ENCODE results near the gene TANGO2.

TANGO2 gene

DNA sequence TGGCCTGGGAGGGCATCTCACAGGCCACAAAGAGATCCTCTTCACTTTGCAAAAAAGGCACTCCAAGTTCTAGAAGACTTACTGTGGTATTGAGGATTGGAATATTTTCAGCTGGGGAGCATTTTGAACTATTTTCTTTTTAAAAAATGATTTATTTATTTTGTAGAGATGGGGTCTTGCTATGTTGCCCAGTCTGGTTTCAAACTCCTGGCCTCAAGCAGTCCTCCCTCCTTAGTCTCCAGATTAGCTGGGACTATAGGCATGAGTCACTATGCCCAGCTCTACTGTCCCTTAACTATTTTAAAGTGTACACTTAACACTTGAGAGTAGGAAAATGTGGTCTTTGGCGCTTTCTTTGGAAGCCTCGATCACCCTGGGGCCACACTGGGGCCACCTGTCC lies 34.2 kb downstream of the TANGO2 start:
- H3K27me3 ChIP-seq (ENCODE audit: insufficient read depth, low read length, poor library complexity) = no peaks in the 10 kb centered on the region
- peaks cover 14% of the 10 kb centered on the region for H4K20me1 ChIP-seq (ENCODE audit: insufficient read depth, low read length)
- H3K79me2 ChIP-seq (ENCODE audit: insufficient read depth, low read length) = no peaks in the 10 kb centered on the region
- H3K9ac ChIP-seq (ENCODE audit: low read depth, low read length) = no peak overlapping the region
- ATAC-seq (ENCODE audit: insufficient read depth, low read depth) = no peak
- no peak overlapping the region for H2AFZ ChIP-seq (ENCODE audit: low read depth, low read length)
- TF ChIP-seq EZH2 (IDR thresholded peaks at IDR 0.05; ENCODE audit: borderline replicate concordance, low read depth, low read length, severe bottlenecking) = no peak
- no peak for TF ChIP-seq CTCF (IDR thresholded peaks at IDR 0.05; ENCODE audit: borderline replicate concordance, extremely low read depth, low read length, poor library complexity, severe bottlenecking)
- H3K9me3 ChIP-seq (ENCODE audit: insufficient read depth, low read length, severe bottlenecking) = no peaks in the 10 kb centered on the region
- H3K4me3 ChIP-seq (ENCODE audit: low read depth in 1 of 2, low read length in 2 of 2) = no peak overlapping the region
- no peak for DNase-seq
- peaks cover 53% of the 10 kb centered on the region for H3K36me3 ChIP-seq (ENCODE audit: insufficient read depth, low read length)
- H3K4me1 ChIP-seq (ENCODE audit: insufficient read depth, low read length) = no peaks in the 10 kb centered on the region
- no peak overlapping the region for H3K27ac ChIP-seq (ENCODE audit: low read length)
- H3K4me2 ChIP-seq (ENCODE audit: insufficient read depth, low read length) = no peak overlapping the region

DNA sequence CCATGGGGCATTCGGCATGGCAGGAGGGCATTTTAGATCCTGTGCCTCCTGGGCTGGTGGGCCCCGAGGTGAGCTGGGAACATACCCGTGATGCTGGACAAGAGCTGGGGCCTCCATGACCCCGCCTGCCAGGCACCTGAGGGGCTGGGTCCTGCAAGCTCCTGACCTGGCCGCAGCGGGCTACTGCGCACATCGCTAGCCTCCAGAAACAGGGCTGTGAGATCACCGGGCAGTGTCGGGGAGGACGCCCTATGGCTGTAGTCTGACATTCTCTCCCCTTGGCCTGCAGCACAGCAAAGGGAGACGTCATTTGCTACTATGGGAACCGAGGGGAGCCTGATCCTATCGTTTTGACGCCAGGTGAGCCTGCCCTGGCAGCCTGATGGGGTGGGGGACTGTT lies 34.7 kb downstream of the TANGO2 start:
- H2AFZ ChIP-seq (ENCODE audit: low read depth, low read length) = no peak overlapping the region
- H3K27ac ChIP-seq (ENCODE audit: low read length) = no peak overlapping the region
- no peaks in the 10 kb centered on the region for H3K4me1 ChIP-seq (ENCODE audit: insufficient read depth, low read length)
- no peak overlapping the region for H3K4me2 ChIP-seq (ENCODE audit: insufficient read depth, low read length)
- H3K27me3 ChIP-seq (ENCODE audit: insufficient read depth, low read length, poor library complexity) = no peaks in the 10 kb centered on the region
- TF ChIP-seq EZH2 (IDR thresholded peaks at IDR 0.05; ENCODE audit: borderline replicate concordance, low read depth, low read length, severe bottlenecking) = no peak
- TF ChIP-seq CTCF (IDR thresholded peaks at IDR 0.05; ENCODE audit: borderline replicate concordance, extremely low read depth, low read length, poor library complexity, severe bottlenecking) = no peak
- peaks cover 14% of the 10 kb centered on the region for H4K20me1 ChIP-seq (ENCODE audit: insufficient read depth, low read length)
- no peak for ATAC-seq (ENCODE audit: insufficient read depth, low read depth)
- no peak overlapping the region for H3K4me3 ChIP-seq (ENCODE audit: low read depth in 1 of 2, low read length in 2 of 2)
- no peaks in the 10 kb centered on the region for H3K9me3 ChIP-seq (ENCODE audit: insufficient read depth, low read length, severe bottlenecking)
- DNase-seq = no peak
- H3K9ac ChIP-seq (ENCODE audit: low read depth, low read length) = no peak overlapping the region
- no peaks in the 10 kb centered on the region for H3K79me2 ChIP-seq (ENCODE audit: insufficient read depth, low read length)
- H3K36me3 ChIP-seq (ENCODE audit: insufficient read depth, low read length) = peaks cover 53% of the 10 kb centered on the region

DNA sequence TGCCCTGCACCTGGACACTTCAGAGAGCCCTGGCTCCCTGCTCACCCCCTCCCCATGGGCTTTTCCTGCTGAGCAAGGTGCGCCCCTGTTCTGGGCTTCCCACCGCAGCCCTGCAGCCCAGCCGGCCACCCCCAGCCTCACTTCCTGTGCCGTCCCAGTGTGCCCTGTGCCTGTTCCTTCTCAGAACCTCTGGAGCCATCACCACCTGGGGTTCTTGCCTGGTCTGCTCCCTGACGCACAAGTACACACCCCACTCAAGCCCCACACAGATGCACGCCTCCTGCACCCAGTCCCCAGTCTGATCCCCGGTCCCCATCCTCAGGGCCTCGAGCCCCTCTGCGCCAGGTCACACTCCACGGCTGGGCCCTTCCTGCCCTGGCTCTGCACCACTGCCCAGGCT lies 35.3 kb downstream of the TANGO2 start:
- Histone ChIP-seq H3K27ac (ENCODE audit: low read length) (no peak overlapping the region), H2AFZ (ENCODE audit: low read depth, low read length) (no peak overlapping the region), H3K4me1 (ENCODE audit: insufficient read depth, low read length) (no peaks in the 10 kb centered on the region), H3K4me2 (ENCODE audit: insufficient read depth, low read length) (no peak overlapping the region), H3K79me2 (ENCODE audit: insufficient read depth, low read length) (no peaks in the 10 kb centered on the region), H3K9me3 (ENCODE audit: insufficient read depth, low read length, severe bottlenecking) (no peaks in the 10 kb centered on the region), H4K20me1 (ENCODE audit: insufficient read depth, low read length) (peaks cover 14% of the 10 kb centered on the region), H3K27me3 (ENCODE audit: insufficient read depth, low read length, poor library complexity) (no peaks in the 10 kb centered on the region), H3K4me3 (ENCODE audit: low read depth in 1 of 2, low read length in 2 of 2) (no peak overlapping the region), H3K36me3 (ENCODE audit: insufficient read depth, low read length) (peaks cover 55% of the 10 kb centered on the region), H3K9ac (ENCODE audit: low read depth, low read length) (no peak overlapping the region)
- no peak for DNase-seq
- no peak for ATAC-seq (ENCODE audit: insufficient read depth, low read depth)
- TF ChIP-seq EZH2 (IDR thresholded peaks at IDR 0.05; ENCODE audit: borderline replicate concordance, low read depth, low read length, severe bottlenecking) (no peak), CTCF (IDR thresholded peaks at IDR 0.05; ENCODE audit: borderline replicate concordance, extremely low read depth, low read length, poor library complexity, severe bottlenecking) (no peak)
